ENCODE data around the gene TWF1.
A peak's percentile ranks its signal among the peaks of the same experiment; 100 is the strongest.

The TWF1 gene

GRCh38 chr12:43840338-43840737 lies 34.2 kb upstream of the TWF1 start:
- no peak for DNase-seq (ENCODE audit: extremely low read depth, low read depth)
- no peak for TF ChIP-seq CTCF (IDR thresholded peaks at IDR 0.05; ENCODE audit: low read depth, low read length, missing control alignments)
- no peak overlapping the region for H3K4me3 ChIP-seq (replicated peaks; ENCODE audit: low read depth, low read length)

DNA sequence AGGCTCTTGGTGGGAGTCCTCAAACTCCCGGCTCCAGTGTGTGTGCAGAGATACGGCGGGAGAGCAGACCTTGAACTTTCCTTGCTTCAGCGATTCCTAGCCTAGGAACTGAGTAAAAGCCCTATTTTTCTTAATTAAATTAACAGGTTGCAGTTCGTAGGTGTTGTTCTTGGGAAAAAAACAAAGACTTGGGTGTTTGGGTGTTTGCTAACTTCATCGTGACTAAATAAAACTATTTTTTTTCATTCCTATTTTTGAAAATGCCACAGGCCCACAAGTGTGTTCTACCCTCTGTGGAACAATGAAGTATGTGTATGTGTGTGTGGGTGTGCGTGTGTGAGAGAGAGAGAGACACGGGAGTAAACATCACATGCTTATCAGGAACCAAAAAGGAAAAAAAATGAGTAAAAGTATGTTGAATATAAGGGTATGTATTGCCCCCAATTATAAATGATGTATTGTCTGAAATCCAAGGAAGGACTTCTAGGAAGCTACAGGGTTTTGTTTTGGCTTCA lies 30.4 kb upstream of the TWF1 start:
- H3K4me3 ChIP-seq (replicated peaks; ENCODE audit: low read depth, low read length), result peak overlapping the region; percentile 64
- DNase-seq (ENCODE audit: extremely low read depth, low read depth), result no peak
- no peak for TF ChIP-seq CTCF (IDR thresholded peaks at IDR 0.05; ENCODE audit: low read depth, low read length, missing control alignments)

DNA sequence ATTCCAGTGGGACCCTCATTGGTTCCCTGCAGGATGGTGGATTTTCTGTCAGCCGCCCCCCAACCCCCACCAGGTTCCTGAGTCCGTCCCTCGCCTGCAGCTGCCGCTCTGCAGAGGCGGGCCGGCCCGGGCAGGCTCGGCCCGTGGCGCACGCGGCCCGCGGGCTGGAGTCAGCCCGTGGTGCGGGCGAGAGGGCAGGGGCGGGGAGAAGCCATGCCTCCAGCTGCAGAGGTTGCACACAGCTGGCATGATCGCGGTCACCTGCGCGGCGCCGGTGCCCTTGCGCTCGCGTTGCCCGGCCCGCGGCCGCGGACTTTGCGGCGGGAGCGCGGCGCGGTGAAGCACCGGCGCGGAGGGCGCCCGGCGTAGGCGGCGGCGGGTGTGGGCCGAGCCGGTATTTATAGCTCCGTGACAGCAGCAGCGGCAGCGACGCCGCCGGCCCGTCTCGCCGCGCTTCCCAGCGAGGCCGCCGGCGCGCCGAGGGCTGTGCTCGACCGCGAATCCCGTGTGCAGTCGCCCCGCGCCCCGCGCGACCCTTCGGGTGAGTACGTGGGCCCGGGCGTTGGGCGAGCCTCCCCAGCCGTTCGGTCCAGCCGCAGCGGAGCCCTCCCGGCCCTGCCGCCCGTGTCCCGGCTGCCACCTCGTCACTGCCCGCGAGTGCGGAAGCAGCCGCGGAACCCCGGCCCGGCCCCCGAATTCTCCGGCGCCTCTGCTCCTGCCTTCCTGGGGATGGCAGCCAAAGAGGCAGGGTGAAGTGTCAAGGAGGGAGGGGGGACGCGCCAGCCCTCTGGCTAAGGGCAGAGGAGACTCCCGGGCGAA lies 29.7 kb upstream of the TWF1 start, which contains the start of gene TMEM117:
Gene TMEM117, plus strand, starts transcription at position 426 of the 819 bp plus-strand sequence.
- no peak for TF ChIP-seq CTCF (IDR thresholded peaks at IDR 0.05; ENCODE audit: low read depth, low read length, missing control alignments)
- H3K4me3 ChIP-seq (replicated peaks; ENCODE audit: low read depth, low read length), result peak within 1 kb of the TSS; percentile 64
- DNase-seq (ENCODE audit: extremely low read depth, low read depth), result no peak

DNA sequence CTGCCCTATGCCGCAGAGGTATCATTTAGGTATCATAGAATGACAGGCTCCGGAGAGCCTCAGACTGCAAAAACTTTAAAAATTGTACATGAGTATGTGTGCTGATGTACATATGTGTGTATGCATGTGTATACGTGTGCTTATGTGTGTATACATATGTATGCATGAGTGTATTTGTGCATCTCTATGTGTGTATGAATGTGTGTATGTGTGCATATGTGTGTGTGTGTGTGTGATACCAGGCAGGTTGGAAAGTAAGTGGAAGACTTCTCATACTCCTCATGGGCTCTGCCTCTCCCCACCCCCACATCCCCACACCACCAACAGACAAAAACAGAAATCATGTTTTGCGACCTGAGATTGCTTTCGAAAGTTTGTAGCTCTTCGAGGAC lies 29.1 kb upstream of the TWF1 start:
- no peak for DNase-seq (ENCODE audit: extremely low read depth, low read depth)
- peak overlapping the region; percentile 64 for H3K4me3 ChIP-seq (replicated peaks; ENCODE audit: low read depth, low read length)
- TF ChIP-seq CTCF (IDR thresholded peaks at IDR 0.05; ENCODE audit: low read depth, low read length, missing control alignments), result no peak

DNA sequence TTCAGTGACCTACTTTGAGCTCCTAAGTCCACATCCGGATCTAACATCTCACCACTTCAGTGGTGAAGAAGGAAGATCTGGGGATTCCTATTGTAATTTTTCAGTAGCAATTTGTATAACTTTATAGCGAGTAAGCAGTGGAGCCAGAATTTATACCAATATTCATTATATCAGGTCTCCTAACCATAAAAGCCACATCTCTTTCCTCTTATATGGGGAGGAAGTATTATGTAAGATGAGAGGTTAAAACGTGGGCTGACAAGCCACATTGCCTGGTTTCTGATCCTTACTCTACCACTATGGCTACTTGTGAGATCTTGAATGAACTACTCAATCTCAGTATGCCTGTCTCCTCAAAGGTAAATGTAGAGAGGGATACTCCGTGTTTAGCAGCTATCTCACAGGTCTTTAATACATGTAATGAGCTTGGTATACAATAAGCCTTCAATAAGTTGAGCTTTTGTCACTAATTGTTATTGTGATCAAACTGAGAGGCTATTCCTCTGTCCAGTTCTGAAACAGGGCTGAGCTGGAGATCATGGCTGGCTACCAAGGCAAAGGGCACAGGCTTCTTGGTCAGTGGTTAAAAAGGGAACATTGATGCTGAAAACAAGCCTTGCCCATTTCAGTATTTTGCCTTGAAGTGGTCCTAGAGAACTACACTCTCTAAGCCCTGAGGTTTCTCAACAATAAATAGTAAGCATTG lies 26.5 kb upstream of the TWF1 start:
- no peak for TF ChIP-seq CTCF (IDR thresholded peaks at IDR 0.05; ENCODE audit: low read depth, low read length, missing control alignments)
- DNase-seq (ENCODE audit: extremely low read depth, low read depth), result no peak
- H3K4me3 ChIP-seq (replicated peaks; ENCODE audit: low read depth, low read length), result no peak overlapping the region

GRCh38 chr12:43827093-43827492 lies 21.0 kb upstream of the TWF1 start:
- DNase-seq (ENCODE audit: extremely low read depth, low read depth), result no peak
- TF ChIP-seq CTCF (IDR thresholded peaks at IDR 0.05; ENCODE audit: low read depth, low read length, missing control alignments), result no peak
- no peak overlapping the region for H3K4me3 ChIP-seq (replicated peaks; ENCODE audit: low read depth, low read length)
